Smooth muscle cell (in vitro differentiated cells): Measurements from ENCODE around the gene PACC1. TPM values are rescaled to one million over a fixed set of nuclear protein-coding genes. Genes with fewer than 3 reads are reported as not detected.
A peak's percentile ranks its signal among the peaks of the same experiment; 100 is the strongest.

Source experiments
- DNase-seq: peaks from one replicate; lab custom pipeline; 2025; ENCODE audit not compliant: unreplicated experiment; lab: John Stamatoyannopoulos, UW
- H2AFZ ChIP-seq: fragments of 200-600 bp; sonication (generic); 2 replicates; pipeline ENCODE4 v1.6.0; 2016; ENCODE audit warnings: antibody characterized with exemption, low read depth, mild to moderate bottlenecking
- H3F3A ChIP-seq: fragments of 200-600 bp; sonication (generic); 2 replicates; pipeline ENCODE4 v1.6.0; 2017; ENCODE audit warnings: antibody characterized with exemption, low read depth
- H3K27ac ChIP-seq: fragments of 200-600 bp; sonication (generic); 2 replicates; pipeline ENCODE4 v1.5.1; 2016; ENCODE audit warnings: low read depth, mild to moderate bottlenecking
- H3K27me3 ChIP-seq: fragments of 200-600 bp; sonication (generic); 2 replicates; pipeline ENCODE4 v1.6.1; 2016; ENCODE audit warnings: low read depth, mild to moderate bottlenecking
- H3K36me3 ChIP-seq: fragments of 200-600 bp; sonication (generic); 2 replicates; pipeline ENCODE4 v1.5.1; 2016; ENCODE audit warnings: low read depth
- H3K4me1 ChIP-seq: fragments of 200-600 bp; sonication (generic); 2 replicates; pipeline ENCODE4 v1.5.1; 2016; ENCODE audit warnings: low read depth
- H3K4me2 ChIP-seq: fragments of 200-600 bp; sonication (generic); 2 replicates; pipeline ENCODE4 v1.6.0; 2016; ENCODE audit warnings: mild to moderate bottlenecking
- H3K4me3 ChIP-seq: fragments of 200-600 bp; sonication (generic); 2 replicates; pipeline ENCODE4 v1.5.1; 2016; ENCODE audit warnings: mild to moderate bottlenecking
- H3K79me2 ChIP-seq: fragments of 200-600 bp; sonication (generic); 2 replicates; pipeline ENCODE4 v1.6.0; 2016; ENCODE audit warnings: low read depth, mild to moderate bottlenecking
- H3K9ac ChIP-seq: fragments of 200-600 bp; sonication (generic); 2 replicates; pipeline ENCODE4 v1.6.0; 2016; ENCODE audit warnings: low read depth
- H3K9me3 ChIP-seq: fragments of 200-600 bp; sonication (generic); replicated peaks from 2 replicates; pipeline ENCODE4 v1.5.1; 2016; ENCODE audit warnings: low read depth
- H4K20me1 ChIP-seq: fragments of 200-600 bp; sonication (generic); 2 replicates; pipeline ENCODE4 v1.6.0; 2016; ENCODE audit warnings: low read depth
- CTCF ChIP-seq: fragments of 200-600 bp; sonication (generic); IDR thresholded peaks from 2 replicates; pipeline ENCODE4 v1.5.1; 2017; ENCODE audit warnings: borderline replicate concordance, mild to moderate bottlenecking, antibody characterized with exemption; ENCODE audit not compliant: insufficient read depth, poor library complexity, severe bottlenecking
- WGBS: methylation state at CpG from one replicate; pipeline ENCODE4 v1.1.7; 2016; ENCODE audit warnings: low lambda C conversion rate; 5-methylcytosine and 5-hydroxymethylcytosine counted together
- polyA plus RNA-seq: library from polyadenylated mRNA; unstranded; fragments of >200 nt; fragmentation: Nextera tagmentation; extraction: Ambion mirVana; gene quantifications from 2 replicates; pipeline ENCODE4 v1.2.1, GENCODE V29; 2016
- total RNA-seq: library from RNA; depleted of rRNA; stranded (reverse); fragments of >200 nt; gene quantifications from 2 replicates; pipeline ENCODE4 v1.2.3, GENCODE V29; 2014

Gene PACC1
- 8.8 and 9.7 TPM in 2 replicates for total RNA-seq
- 8.5 and 10.7 TPM in 2 replicates for polyA plus RNA-seq

GRCh38 chr1:212414328-212415106 lies at the start of gene PACC1:
TSS of gene PACC1 (minus strand) at chr1:212414886. CDS start at chr1:212414757, 129 bp downstream.
- peak within 1 kb of the TSS; percentile 90 for H3K4me2 ChIP-seq
- H3K4me1 ChIP-seq = no peaks in the 10 kb centered on the region
- H2AFZ ChIP-seq = peak within 1 kb of the TSS; percentile 98
- TF ChIP-seq CTCF = no peak
- no peaks in the 10 kb centered on the region for H3F3A ChIP-seq
- no peaks in the 10 kb centered on the region for H3K79me2 ChIP-seq
- no peaks in the 10 kb centered on the region for H3K9me3 ChIP-seq
- H3K27me3 ChIP-seq = no peaks in the 10 kb centered on the region
- DNase-seq = peak; percentile 46
- no peak within 1 kb of the TSS for H3K27ac ChIP-seq
- H3K4me3 ChIP-seq = peak within 1 kb of the TSS; percentile 90
- H4K20me1 ChIP-seq = no peaks in the 10 kb centered on the region
- peak within 1 kb of the TSS; percentile 60 for H3K9ac ChIP-seq
- no peaks in the 10 kb centered on the region for H3K36me3 ChIP-seq
- WGBS = 1% methylated on average over 53 of the region's 74 CpGs

GRCh38 chr1:212463565-212464285 lies 49.0 kb upstream of the PACC1 start:
- H2AFZ ChIP-seq = no peak overlapping the region
- no peak for DNase-seq
- peak overlapping the region; percentile 51 for H3K27ac ChIP-seq

GRCh38 chr1:212461916-212462660 lies 47.4 kb upstream of the PACC1 start:
- Histone ChIP-seq H3K9ac (no peak overlapping the region), H3K36me3 (no peaks in the 10 kb centered on the region), H3K79me2 (no peaks in the 10 kb centered on the region), H2AFZ (no peak overlapping the region), H3K4me1 (peaks cover 5% of the 10 kb centered on the region), H3K27ac (no peak overlapping the region), H3F3A (no peaks in the 10 kb centered on the region), H3K4me2 (no peak overlapping the region), H3K27me3 (no peaks in the 10 kb centered on the region), H3K9me3 (no peaks in the 10 kb centered on the region), H4K20me1 (no peaks in the 10 kb centered on the region), H3K4me3 (no peak overlapping the region)
- no peak for DNase-seq
- WGBS = 91% methylated on average over 13 of the region's 13 CpGs
- no peak for TF ChIP-seq CTCF

More at GRCh38 chr1:212463565-212464285, 49.0 kb upstream of the PACC1 start:
- Histone ChIP-seq H3K4me3 (no peak overlapping the region), H3K79me2 (no peaks in the 10 kb centered on the region), H3K9me3 (no peaks in the 10 kb centered on the region), H4K20me1 (no peaks in the 10 kb centered on the region), H3K4me1 (peaks cover 5% of the 10 kb centered on the region), H3K9ac (no peak overlapping the region), H3K27me3 (no peaks in the 10 kb centered on the region), H3F3A (no peaks in the 10 kb centered on the region), H3K4me2 (peak overlapping the region; percentile 58), H3K36me3 (no peaks in the 10 kb centered on the region)
- 33% methylated on average over 7 of the region's 7 CpGs for WGBS
- no peak for TF ChIP-seq CTCF
